CD14-positive monocyte (primary cell): Measurements from ENCODE around the gene CD37. TPM values are rescaled to one million over a fixed set of nuclear protein-coding genes. Genes with fewer than 3 reads are reported as not detected.

Source experiments
- DNase-seq, 3 donors: peaks; one replicate each; pipeline ENCODE4 v3.0.0-alpha.2; 2011 to 2022
- H2AFZ ChIP-seq: 2 replicates; pipeline ENCODE4 v1.6.0; 2012; ENCODE audit warnings: mild to moderate bottlenecking, low read depth, low read length, inconsistent platforms; ENCODE audit not compliant: insufficient read depth, poor library complexity, severe bottlenecking
- H3K27ac ChIP-seq, 2 donors: 1 replicate in 1 of 2; 2 replicates in 1 of 2; pipeline ENCODE4 v1.5.1; 2012 to 2013; ENCODE audit warnings: low read length in 2 of 2, control low read depth in 1 of 2, inconsistent platforms in 1 of 2, low read depth in 1 of 2, mild to moderate bottlenecking in 1 of 2
- H3K27me3 ChIP-seq, 2 donors: one replicate each; pipeline versions ENCODE4 v1.6.0 to v1.6.1; 2011 to 2013; ENCODE audit warnings: low read length in 2 of 2; ENCODE audit not compliant: control insufficient read depth in 2 of 2, insufficient read depth in 2 of 2
- H3K36me3 ChIP-seq, 2 donors: replicated peaks in 1 of 2; 1 replicate in 1 of 2; 2 replicates in 1 of 2; pipeline versions ENCODE4 v1.5.1 to v1.6.1; 2012 to 2013; ENCODE audit warnings: low read length in 2 of 2, control low read depth in 1 of 2, inconsistent platforms in 1 of 2, mild to moderate bottlenecking in 1 of 2; ENCODE audit not compliant: insufficient read depth in 2 of 2, control insufficient read depth in 1 of 2
- H3K4me1 ChIP-seq, 2 donors: 1 replicate in 1 of 2; 2 replicates in 1 of 2; pipeline versions ENCODE4 v1.5.1 to v1.6.1; 2012 to 2013; ENCODE audit warnings: low read length in 2 of 2, control low read depth in 1 of 2, inconsistent platforms in 1 of 2, mild to moderate bottlenecking in 1 of 2, moderate library complexity in 1 of 2; ENCODE audit not compliant: insufficient read depth in 2 of 2, control insufficient read depth in 1 of 2
- H3K4me2 ChIP-seq: replicated peaks from 2 replicates; pipeline ENCODE3; 2012; ENCODE audit warnings: low read length, moderate library complexity, mild to moderate bottlenecking; ENCODE audit not compliant: poor library complexity, severe bottlenecking; ENCODE audit errors: extremely low read depth
- H3K4me3 ChIP-seq, 3 experiments: fragments of 200-600 bp in 1 of 3; sonication (generic) in 1 of 3; replicated peaks in 1 of 3; 1 replicate in 2 of 3; 2 replicates in 1 of 3; pipeline ENCODE4 v1.5.1; 2011 to 2013; ENCODE audit warnings: low read length in 3 of 3, mild to moderate bottlenecking in 3 of 3, control low read depth in 2 of 3, low read depth in 2 of 3, inconsistent platforms in 1 of 3, moderate library complexity in 1 of 3
- H3K79me2 ChIP-seq: 2 replicates; pipeline ENCODE4 v1.6.0; 2012; ENCODE audit warnings: mild to moderate bottlenecking, control low read depth, inconsistent platforms, low read length, moderate library complexity; ENCODE audit not compliant: insufficient read depth
- H3K9ac ChIP-seq: 2 replicates; pipeline ENCODE4 v1.6.0; 2017; ENCODE audit warnings: low read length, mild to moderate bottlenecking; ENCODE audit not compliant: insufficient read depth, poor library complexity, severe bottlenecking
- H3K9me3 ChIP-seq, 2 donors: replicated peaks in 1 of 2; 1 replicate in 1 of 2; 2 replicates in 1 of 2; pipeline versions ENCODE4 v1.5.1 to v1.6.1; 2012 to 2013; ENCODE audit warnings: low read length in 2 of 2, control low read depth in 1 of 2; ENCODE audit not compliant: control insufficient read depth in 1 of 2, insufficient read depth in 1 of 2
- H4K20me1 ChIP-seq: 2 replicates; pipeline ENCODE4 v1.6.0; 2012; ENCODE audit warnings: mild to moderate bottlenecking, low read length, control low read depth, moderate library complexity; ENCODE audit not compliant: insufficient read depth
- H3K27ac Mint-ChIP-seq, 7 donors: one replicate each; pipeline ENCODE4 v1.8.0; 2020; ENCODE audit warnings: mild to moderate bottlenecking in 7 of 7, mixed read lengths in 7 of 7, moderate library complexity in 6 of 7, inconsistent platforms in 2 of 7
- H3K27me3 Mint-ChIP-seq, 3 donors: one replicate each; pipeline ENCODE4 v1.8.0; 2021 to 2022; ENCODE audit warnings: low read depth in 3 of 3, mild to moderate bottlenecking in 3 of 3, mixed read lengths in 3 of 3, moderate library complexity in 3 of 3, inconsistent platforms in 1 of 3
- H3K36me3 Mint-ChIP-seq, 2 donors: one replicate each; pipeline ENCODE4 v1.8.0; 2020; ENCODE audit warnings: mixed read lengths in 2 of 2, inconsistent platforms in 1 of 2, mild to moderate bottlenecking in 1 of 2
- H3K4me1 Mint-ChIP-seq: one replicate; pipeline ENCODE4 v1.8.0; 2020; ENCODE audit warnings: mild to moderate bottlenecking, mixed read lengths
- H3K4me3 Mint-ChIP-seq, 2 donors: one replicate each; pipeline ENCODE4 v1.8.0; 2020; ENCODE audit warnings: mild to moderate bottlenecking in 2 of 2, mixed read lengths in 2 of 2, moderate library complexity in 1 of 2
- H3K9me3 Mint-ChIP-seq, 7 donors: one replicate each; pipeline ENCODE4 v1.8.0; 2020 to 2022; ENCODE audit warnings: mixed read lengths in 7 of 7, mild to moderate bottlenecking in 6 of 7, moderate library complexity in 6 of 7, inconsistent platforms in 2 of 7
- WGBS: methylation state at CpG from one replicate; pipeline ENCODE4 v1.1.5; 2013; ENCODE audit warnings: missing lambda C conversion rate; ENCODE audit not compliant: insufficient coverage; 5-methylcytosine and 5-hydroxymethylcytosine counted together
- intact Hi-C, 2 donors: fragments of 100-400 bp; cut with micrococcal nuclease; formaldehyde crosslinking; loops; one replicate each; pipeline versions ENCODE4 v1.15.0 to v1.15.1; 2023
- polyA plus RNA-seq, 3 donors: library from polyadenylated mRNA; depleted of rRNA in 1 of 3; unstranded in 2 of 3; stranded (reverse) in 1 of 3; fragments of 300-500 nt in 2 of 3; fragments of >200 nt in 1 of 3; fragmentation: Illumina TruSeq in 2 of 3; gene quantifications; 1 replicate in 2 of 3; 2 replicates in 1 of 3; pipeline ENCODE4 v1.2.3, GENCODE V29; 2012 to 2021
- TF ChIP-seq, protein P1 (sequence below): fragments of 200-600 bp; IDR thresholded peaks from one replicate; pipeline ENCODE4 v1.8.0; 2022; ENCODE audit warnings: antibody characterized with exemption, mild to moderate bottlenecking

Gene CD37
- polyA plus RNA-seq, 3 donors: 147 to 380 (median 194) TPM

DNA sequence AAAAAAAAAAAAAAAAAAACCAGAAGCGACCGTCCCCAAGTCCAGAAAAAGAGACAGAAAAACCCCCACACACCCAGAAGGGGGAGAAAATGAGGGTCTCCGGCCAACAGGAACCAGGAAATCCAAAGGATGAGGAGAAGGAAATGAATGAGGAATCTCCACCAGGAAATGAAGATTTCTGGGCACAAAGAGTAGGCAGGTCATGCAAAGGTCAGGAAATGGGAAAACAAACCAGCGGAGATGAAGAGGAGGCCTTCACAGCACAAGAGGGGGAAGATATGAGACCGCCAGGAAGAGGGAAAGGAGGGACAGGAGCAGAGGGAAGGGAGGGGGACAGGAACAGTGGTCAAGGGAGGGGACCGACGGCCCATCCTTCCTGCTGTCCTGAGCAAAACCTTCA, 21.2 kb downstream of the CD37 start:
- TF ChIP-seq, protein P1, sequence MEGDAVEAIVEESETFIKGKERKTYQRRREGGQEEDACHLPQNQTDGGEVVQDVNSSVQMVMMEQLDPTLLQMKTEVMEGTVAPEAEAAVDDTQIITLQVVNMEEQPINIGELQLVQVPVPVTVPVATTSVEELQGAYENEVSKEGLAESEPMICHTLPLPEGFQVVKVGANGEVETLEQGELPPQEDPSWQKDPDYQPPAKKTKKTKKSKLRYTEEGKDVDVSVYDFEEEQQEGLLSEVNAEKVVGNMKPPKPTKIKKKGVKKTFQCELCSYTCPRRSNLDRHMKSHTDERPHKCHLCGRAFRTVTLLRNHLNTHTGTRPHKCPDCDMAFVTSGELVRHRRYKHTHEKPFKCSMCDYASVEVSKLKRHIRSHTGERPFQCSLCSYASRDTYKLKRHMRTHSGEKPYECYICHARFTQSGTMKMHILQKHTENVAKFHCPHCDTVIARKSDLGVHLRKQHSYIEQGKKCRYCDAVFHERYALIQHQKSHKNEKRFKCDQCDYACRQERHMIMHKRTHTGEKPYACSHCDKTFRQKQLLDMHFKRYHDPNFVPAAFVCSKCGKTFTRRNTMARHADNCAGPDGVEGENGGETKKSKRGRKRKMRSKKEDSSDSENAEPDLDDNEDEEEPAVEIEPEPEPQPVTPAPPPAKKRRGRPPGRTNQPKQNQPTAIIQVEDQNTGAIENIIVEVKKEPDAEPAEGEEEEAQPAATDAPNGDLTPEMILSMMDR: no peak
- Mint-ChIP-seq H3K27ac (no peak overlapping the region), H3K4me3 (peak overlapping the region in 1 of 2 donors; percentile 66), H3K27me3 (peaks cover 23 to 46% (median 42%) of the 10 kb centered on the region in 3 donors), H3K4me1 (peaks cover 14% of the 10 kb centered on the region), H3K9me3 (peaks cover 0 to 6% (median 0%) of the 10 kb centered on the region in 7 donors), H3K36me3 (no peaks in the 10 kb centered on the region)
- 40% methylated on average over 1 of the region's 7 CpGs for WGBS
- DNase-seq: no peak
- no peak overlapping the region for H3K9ac ChIP-seq
- H3K4me2 ChIP-seq: peak overlapping the region; percentile 55
- H4K20me1 ChIP-seq: no peaks in the 10 kb centered on the region
- H3K4me3 ChIP-seq: no peak overlapping the region
- H3K36me3 ChIP-seq: no peaks in the 10 kb centered on the region
- H3K4me1 ChIP-seq: peaks cover 12 to 13% of the 10 kb centered on the region in 2 donors
- peaks cover 7 to 26% of the 10 kb centered on the region in 2 donors for H3K27me3 ChIP-seq
- H2AFZ ChIP-seq: peak overlapping the region; percentile 46
- intact Hi-C loops: no loop called here
- H3K27ac ChIP-seq: no peak overlapping the region
- no peaks in the 10 kb centered on the region for H3K9me3 ChIP-seq
- H3K79me2 ChIP-seq: no peaks in the 10 kb centered on the region

DNA sequence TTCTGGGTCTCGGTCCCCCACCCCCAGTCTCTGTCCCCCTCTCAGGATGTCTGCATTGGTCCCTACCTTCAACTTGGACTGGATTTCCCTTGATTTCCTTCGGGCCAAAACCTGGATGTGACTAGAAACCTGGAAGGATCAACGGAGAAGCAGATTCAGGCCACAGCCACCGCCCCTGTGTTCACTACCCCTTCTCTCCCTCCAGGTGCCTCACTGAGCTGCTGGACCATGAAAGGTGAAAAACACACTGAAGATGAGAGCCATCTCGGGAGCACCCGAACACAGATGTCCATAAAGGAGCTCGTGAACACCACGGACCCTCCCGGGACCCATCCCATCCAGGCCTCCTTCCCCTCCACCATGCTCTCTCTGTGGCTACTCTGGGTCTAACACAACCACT, 22.0 kb downstream of the CD37 start:
- H3K4me2 ChIP-seq: no peak overlapping the region
- DNase-seq: no peak
- H3K4me3 Mint-ChIP-seq: no peak overlapping the region
- no peak overlapping the region for H3K27ac ChIP-seq
- no peaks in the 10 kb centered on the region for H3K79me2 ChIP-seq
- peaks cover 23 to 45% (median 40%) of the 10 kb centered on the region in 3 donors for H3K27me3 Mint-ChIP-seq
- no peaks in the 10 kb centered on the region for H4K20me1 ChIP-seq
- intact Hi-C loops: no loop called here
- H3K9me3 ChIP-seq: no peaks in the 10 kb centered on the region
- H3K4me1 Mint-ChIP-seq: peaks cover 20% of the 10 kb centered on the region
- no peak overlapping the region for H3K27ac Mint-ChIP-seq
- H3K9ac ChIP-seq: no peak overlapping the region
- H3K27me3 ChIP-seq: peaks cover 11 to 34% of the 10 kb centered on the region in 2 donors
- no peaks in the 10 kb centered on the region for H3K36me3 ChIP-seq
- peaks cover 0 to 9% (median 3%) of the 10 kb centered on the region in 7 donors for H3K9me3 Mint-ChIP-seq
- TF ChIP-seq, protein P1: no peak
- H3K4me3 ChIP-seq: no peak overlapping the region
- H3K4me1 ChIP-seq: peaks cover 12 to 19% of the 10 kb centered on the region in 2 donors
- WGBS: 92% methylated on average over 9 of the region's 9 CpGs
- no peaks in the 10 kb centered on the region for H3K36me3 Mint-ChIP-seq
- no peak overlapping the region for H2AFZ ChIP-seq
